GM18498 (cell line): ENCODE data around the gene GRM2.

Experiments
- ATAC-seq: cut with Tn5 transposase; IDR thresholded peaks from one replicate; pipeline ENCODE4 v1.9.1; 2021; ENCODE audit warnings: mild to moderate bottlenecking, moderate library complexity; ENCODE audit not compliant: unreplicated experiment

Gene GRM2

GRCh38 chr3:51679777-51680176 lies 27.1 kb upstream of the GRM2 start:
- no peak for ATAC-seq

GRCh38 chr3:51680196-51680595 lies 26.7 kb upstream of the GRM2 start:
- ATAC-seq = no peak

- no peak for ATAC-seq
These were observed 26.1 kb upstream of the GRM2 start for GRCh38 chr3:51680663-51681230.

GRCh38 chr3:51681453-51681852 lies 25.4 kb upstream of the GRM2 start:
- ATAC-seq = peak; percentile 38

GRCh38 chr3:51682079-51682478 lies 24.8 kb upstream of the GRM2 start:
- ATAC-seq = peak; percentile 84

- ATAC-seq = no peak
These were observed 24.3 kb upstream of the GRM2 start for GRCh38 chr3:51682526-51682925.

- no peak for ATAC-seq
These were observed 23.3 kb upstream of the GRM2 start for GRCh38 chr3:51683566-51683965.

GRCh38 chr3:51684971-51685751 lies 21.7 kb upstream of the GRM2 start:
- ATAC-seq = no peak

- ATAC-seq = no peak
These were observed 20.8 kb upstream of the GRM2 start for GRCh38 chr3:51686056-51686455.

GRCh38 chr3:51686512-51687215 lies 20.2 kb upstream of the GRM2 start:
- peak; percentile 73 for ATAC-seq

- ATAC-seq = no peak
These were observed 19.2 kb upstream of the GRM2 start for GRCh38 chr3:51687431-51688205.

GRCh38 chr3:51688206-51688600 lies 18.7 kb upstream of the GRM2 start:
- no peak for ATAC-seq

GRCh38 chr3:51691021-51691420 lies 15.8 kb upstream of the GRM2 start:
- ATAC-seq = no peak

- no peak for ATAC-seq
These were observed 14.9 kb upstream of the GRM2 start for GRCh38 chr3:51691949-51692348.

- ATAC-seq = no peak
These were observed 13.9 kb upstream of the GRM2 start for GRCh38 chr3:51692980-51693395.

GRCh38 chr3:51696954-51697353 lies 9.9 kb upstream of the GRM2 start:
- ATAC-seq = no peak

GRCh38 chr3:51698209-51698608 lies 8.7 kb upstream of the GRM2 start:
- no peak for ATAC-seq

GRCh38 chr3:51700403-51700802 lies 6.5 kb upstream of the GRM2 start:
- no peak for ATAC-seq

GRCh38 chr3:51702156-51702555 lies 4.7 kb upstream of the GRM2 start:
- no peak for ATAC-seq

GRCh38 chr3:51703068-51703760 lies 3.7 kb upstream of the GRM2 start:
- no peak for ATAC-seq
